ENCODE data around the gene UBE2E2.

UBE2E2 gene

DNA sequence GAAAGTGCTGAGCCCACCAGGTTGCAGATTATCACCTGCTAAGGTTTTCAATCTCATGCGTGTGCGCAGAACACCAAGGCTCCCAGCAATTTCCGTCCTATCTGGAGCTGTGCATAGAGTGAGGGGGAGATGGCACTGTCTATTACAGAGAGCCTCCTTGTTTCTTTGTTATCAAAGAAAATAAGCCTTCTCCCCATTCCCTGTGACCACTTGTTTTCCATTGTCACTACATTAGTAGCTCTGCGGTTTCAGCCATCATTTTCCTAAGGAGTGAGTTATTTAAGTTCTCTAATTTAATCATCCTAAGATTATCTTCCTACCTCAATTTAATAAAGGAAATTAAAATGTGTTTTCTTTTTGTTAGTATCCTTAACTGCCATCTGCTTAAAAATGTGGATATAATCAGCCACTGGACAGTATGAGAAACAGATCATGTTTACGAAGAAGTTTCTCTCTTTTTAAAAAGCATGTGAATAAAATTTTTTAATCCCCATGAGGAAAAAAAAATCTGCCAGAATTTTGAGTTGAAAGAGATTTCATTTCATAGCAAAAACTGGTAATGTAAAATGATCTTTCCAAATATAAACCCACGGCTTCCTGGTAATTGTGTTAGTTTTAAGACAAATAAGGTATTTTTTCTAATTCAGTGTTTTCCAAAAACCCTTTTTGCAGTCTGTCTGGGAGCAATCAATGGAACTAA lies 430.3 kb downstream of the UBE2E2 start:
- no peak for DNase-seq

DNA sequence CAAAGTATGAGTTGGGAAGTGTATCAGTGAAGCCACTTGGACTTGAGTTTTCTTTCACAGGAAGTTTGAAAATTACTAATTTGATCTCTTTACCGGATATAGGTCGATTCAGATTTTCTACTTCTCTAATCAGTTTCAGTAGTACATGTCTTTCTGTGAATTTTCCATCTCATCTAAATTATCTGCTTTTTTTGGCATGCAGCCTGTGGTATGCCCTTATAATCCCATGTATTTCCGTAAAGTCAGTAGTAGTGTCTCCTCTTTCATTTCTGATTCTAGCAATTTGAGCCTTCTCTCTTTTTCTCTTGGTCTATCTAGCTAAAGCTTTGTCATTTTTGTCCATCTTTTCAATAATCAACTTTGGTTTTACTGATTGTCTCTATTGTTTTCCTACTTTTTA lies 434.2 kb downstream of the UBE2E2 start:
- DNase-seq, result no peak

DNA sequence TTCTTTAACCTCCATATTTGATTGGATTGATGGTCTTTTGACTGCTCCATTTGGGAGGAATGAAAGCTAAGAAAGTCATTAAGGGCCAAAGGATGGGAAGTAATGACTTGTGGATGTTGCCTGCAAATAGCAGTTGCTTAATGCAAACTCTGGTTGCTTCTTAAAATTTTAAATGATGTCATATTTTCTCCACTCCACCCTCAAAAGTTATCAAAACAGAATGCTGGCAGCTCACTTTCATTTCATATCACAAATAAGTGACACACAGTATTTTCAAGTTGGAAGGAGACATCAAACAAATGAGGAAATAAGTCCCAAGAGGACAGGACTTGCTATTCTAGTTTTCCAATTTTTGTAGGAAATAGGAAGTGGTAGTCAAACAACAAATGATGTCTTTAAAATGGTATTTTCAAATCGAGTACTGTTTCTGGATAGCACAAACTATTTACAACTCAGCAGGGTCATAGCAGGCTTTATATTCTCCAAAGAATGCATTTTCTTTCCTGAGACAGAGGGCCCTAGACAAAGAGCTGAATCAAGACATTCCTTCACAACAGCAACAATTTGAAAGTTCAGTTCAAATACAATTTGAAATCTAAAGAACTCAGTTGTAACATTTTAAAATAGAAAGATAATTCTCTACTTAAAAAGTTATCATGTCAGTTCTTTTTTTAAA lies 437.5 kb downstream of the UBE2E2 start:
- DNase-seq, result no peak
